ENCODE results near the gene PBX2.
A peak's percentile ranks its signal among the peaks of the same experiment; 100 is the strongest.
"Not testable (repeated sequence)": the region's sequence is repeated elsewhere in the genome, so short reads cannot be mapped to it uniquely, and the experiment has no call there.

PBX2 gene

DNA sequence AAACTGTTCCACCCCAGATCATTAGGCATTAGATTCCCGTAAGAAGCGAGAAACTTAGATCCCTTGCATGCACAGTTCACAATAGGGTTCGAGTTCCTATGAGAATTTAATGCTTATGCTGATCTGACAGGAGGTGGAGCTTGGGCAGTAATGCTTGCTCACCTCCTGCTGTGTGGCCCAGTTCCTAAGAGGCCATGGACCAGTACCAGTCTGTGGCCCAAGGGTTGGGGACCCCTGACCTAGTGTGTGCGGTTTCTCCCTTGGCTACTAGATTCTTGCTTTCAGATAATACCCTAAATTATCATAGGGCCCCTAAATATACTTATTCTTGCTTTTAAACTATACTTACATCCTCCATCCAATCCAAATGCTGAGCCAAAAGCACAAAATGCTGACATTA lies 4.4 kb upstream of the PBX2 start:
- Histone ChIP-seq H3K27me3 (ENCODE audit: insufficient read depth, low read length) (no peaks in the 10 kb centered on the region), H2BK120ac (ENCODE audit: insufficient read depth, low read length, poor library complexity) (no peak overlapping the region), H3K18ac (ENCODE audit: low read length) (no peak overlapping the region), H3K4me1 (ENCODE audit: control insufficient read depth in 1 of 2, insufficient read depth in 2 of 2, low read length in 2 of 2) (peaks cover 17 to 21% of the 10 kb centered on the region in 2 experiments), H3K4ac (ENCODE audit: low read depth, low read length) (no peak overlapping the region), H3K9me3 (ENCODE audit: insufficient read depth, low read depth, low read length) (no peaks in the 10 kb centered on the region), H3K9ac (ENCODE audit: low read length) (no peak overlapping the region), H3K79me2 (ENCODE audit: control insufficient read depth, insufficient read depth, low read length, poor library complexity) (peaks cover 9% of the 10 kb centered on the region), H4K12ac (ENCODE audit: low read depth, low read length) (no peak overlapping the region), H4K8ac (ENCODE audit: low read depth, low read length) (no peak overlapping the region), H4K91ac (ENCODE audit: low read depth, low read length) (no peak overlapping the region), H3K79me1 (ENCODE audit: low read length) (peaks cover 27% of the 10 kb centered on the region), H3K4me2 (ENCODE audit: low read length) (no peak overlapping the region), H3K27ac (ENCODE audit: low read depth, low read length) (no peak overlapping the region), H2BK12ac (ENCODE audit: low read length) (no peak overlapping the region), H2BK5ac (ENCODE audit: low read depth, low read length, poor library complexity) (no peak overlapping the region), H3K14ac (ENCODE audit: low read length) (no peak overlapping the region), H3K4me3 (ENCODE audit: low read depth, low read length) (no peak overlapping the region), H3K36me3 (ENCODE audit: control insufficient read depth in 1 of 2, insufficient read depth in 2 of 2, low read length in 2 of 2) (no peaks in the 10 kb centered on the region), H2AFZ (ENCODE audit: insufficient read depth, low read length, poor library complexity) (no peak overlapping the region), H3K23ac (ENCODE audit: low read length) (no peak overlapping the region), H2AK5ac (ENCODE audit: low read length) (no peak overlapping the region)
- no peak for DNase-seq
- no CpG with 5 or more reads among the region's 4 CpGs for WGBS (ENCODE audit: extremely low coverage, insufficient coverage, insufficient read length)

DNA sequence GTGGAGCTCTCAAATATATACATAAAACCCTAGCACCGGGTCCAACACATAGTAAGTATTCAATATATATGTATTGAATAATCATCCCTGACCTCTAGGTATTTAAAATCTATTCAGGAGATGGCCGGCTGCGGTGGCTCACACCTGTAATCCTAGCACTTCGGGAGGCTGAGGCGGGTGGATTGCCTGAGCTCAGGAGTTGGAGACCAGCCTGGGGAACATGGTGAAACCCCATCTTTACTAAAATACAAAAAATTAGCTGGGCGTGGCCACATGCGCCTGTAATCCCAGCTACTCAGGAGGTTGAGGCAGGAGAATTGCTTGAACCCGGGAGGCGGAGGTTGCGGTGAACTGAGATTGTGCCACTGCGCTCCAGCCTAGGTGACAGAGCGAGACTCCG lies 3.1 kb upstream of the PBX2 start:
- H2BK120ac ChIP-seq (ENCODE audit: insufficient read depth, low read length, poor library complexity) = peak overlapping the region; percentile 37
- WGBS (ENCODE audit: extremely low coverage, insufficient coverage, insufficient read length) = no CpG with 5 or more reads among the region's 13 CpGs
- H3K14ac ChIP-seq (ENCODE audit: low read length) = peak overlapping the region; percentile 64
- not testable (repeated sequence) for H2AFZ ChIP-seq (ENCODE audit: insufficient read depth, low read length, poor library complexity); H3K4ac ChIP-seq (ENCODE audit: low read depth, low read length); H2BK12ac ChIP-seq (ENCODE audit: low read length); H2BK5ac ChIP-seq (ENCODE audit: low read depth, low read length, poor library complexity); H3K18ac ChIP-seq (ENCODE audit: low read length); H3K27ac ChIP-seq (ENCODE audit: low read depth, low read length); H3K4me3 ChIP-seq (ENCODE audit: low read depth, low read length); DNase-seq; H3K23ac ChIP-seq (ENCODE audit: low read length); H3K9me3 ChIP-seq (ENCODE audit: insufficient read depth, low read depth, low read length); H4K8ac ChIP-seq (ENCODE audit: low read depth, low read length); H2AK5ac ChIP-seq (ENCODE audit: low read length); H3K27me3 ChIP-seq (ENCODE audit: insufficient read depth, low read length); H3K36me3 ChIP-seq (ENCODE audit: control insufficient read depth in 1 of 2, insufficient read depth in 2 of 2, low read length in 2 of 2); H3K9ac ChIP-seq (ENCODE audit: low read length)
- peak overlapping the region; percentile 92 for H4K91ac ChIP-seq (ENCODE audit: low read depth, low read length)
- peaks cover 31% of the 10 kb centered on the region for H3K79me1 ChIP-seq (ENCODE audit: low read length)
- peaks cover 16% of the 10 kb centered on the region for H3K79me2 ChIP-seq (ENCODE audit: control insufficient read depth, insufficient read depth, low read length, poor library complexity)
- H4K12ac ChIP-seq (ENCODE audit: low read depth, low read length) = peak overlapping the region; percentile 76
- peak overlapping the region; percentile 55 for H3K4me2 ChIP-seq (ENCODE audit: low read length)
- H3K4me1 ChIP-seq (ENCODE audit: control insufficient read depth in 1 of 2, insufficient read depth in 2 of 2, low read length in 2 of 2) = peaks cover 20 to 29% of the 10 kb centered on the region in 2 experiments

DNA sequence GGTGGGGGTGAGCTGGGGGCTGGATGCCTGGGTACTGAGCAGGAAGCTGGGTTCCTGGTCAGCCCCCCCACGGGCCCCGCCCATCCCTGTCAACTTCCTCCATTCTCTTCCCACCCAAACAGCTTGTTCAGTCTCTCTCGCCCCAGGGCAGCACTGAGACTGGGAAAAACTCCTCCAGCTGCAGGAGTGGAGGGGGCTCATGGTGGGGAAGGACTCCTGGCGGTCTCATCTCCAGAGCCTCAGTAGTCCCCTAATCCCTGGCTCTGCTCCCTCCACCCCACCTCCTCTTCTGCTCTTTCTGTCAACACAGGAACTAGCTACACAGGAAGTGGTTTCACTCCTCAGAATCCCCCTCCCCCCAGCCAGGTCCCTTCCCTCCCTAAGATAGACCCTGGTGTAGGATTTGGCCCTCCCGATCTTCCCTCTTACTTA lies 2.6 kb upstream of the PBX2 start, which contains the start of gene GPSM3:
TSS of gene GPSM3 (minus strand) at position 36 of the 432 bp plus-strand sequence. CDS start 130 bp downstream, outside the sequence.
- peak within 1 kb of the TSS; percentile 77 for H4K8ac ChIP-seq (ENCODE audit: low read depth, low read length)
- no peaks in the 10 kb centered on the region for H3K27me3 ChIP-seq (ENCODE audit: insufficient read depth, low read length)
- no peak within 1 kb of the TSS for H3K9ac ChIP-seq (ENCODE audit: low read length)
- H3K18ac ChIP-seq (ENCODE audit: low read length) = peak within 1 kb of the TSS; percentile 63
- peaks cover 6 to 7% of the 10 kb centered on the region in 2 experiments for H3K36me3 ChIP-seq (ENCODE audit: control insufficient read depth in 1 of 2, insufficient read depth in 2 of 2, low read length in 2 of 2)
- H3K23ac ChIP-seq (ENCODE audit: low read length) = no peak within 1 kb of the TSS
- peak within 1 kb of the TSS; percentile 92 for H4K91ac ChIP-seq (ENCODE audit: low read depth, low read length)
- peak within 1 kb of the TSS; percentile 86 for H2AK5ac ChIP-seq (ENCODE audit: low read length)
- H2BK12ac ChIP-seq (ENCODE audit: low read length) = peak within 1 kb of the TSS; percentile 85
- peak within 1 kb of the TSS; percentile 55 for H3K4me2 ChIP-seq (ENCODE audit: low read length)
- no CpG with 5 or more reads among the region's 5 CpGs for WGBS (ENCODE audit: extremely low coverage, insufficient coverage, insufficient read length)
- H3K14ac ChIP-seq (ENCODE audit: low read length) = peak within 1 kb of the TSS; percentile 80
- H3K27ac ChIP-seq (ENCODE audit: low read depth, low read length) = peak within 1 kb of the TSS; percentile 57
- peak within 1 kb of the TSS; percentile 55 for H2BK120ac ChIP-seq (ENCODE audit: insufficient read depth, low read length, poor library complexity)
- no peaks in the 10 kb centered on the region for H3K9me3 ChIP-seq (ENCODE audit: insufficient read depth, low read depth, low read length)
- H3K4ac ChIP-seq (ENCODE audit: low read depth, low read length) = peak within 1 kb of the TSS; percentile 53
- peak within 1 kb of the TSS; percentile 78 for H4K12ac ChIP-seq (ENCODE audit: low read depth, low read length)
- H3K4me1 ChIP-seq (ENCODE audit: control insufficient read depth in 1 of 2, insufficient read depth in 2 of 2, low read length in 2 of 2) = peaks cover 20 to 29% of the 10 kb centered on the region in 2 experiments
- no peak within 1 kb of the TSS for H3K4me3 ChIP-seq (ENCODE audit: low read depth, low read length)
- H2AFZ ChIP-seq (ENCODE audit: insufficient read depth, low read length, poor library complexity) = no peak within 1 kb of the TSS
- no peak within 1 kb of the TSS for H2BK5ac ChIP-seq (ENCODE audit: low read depth, low read length, poor library complexity)
- DNase-seq = no peak
- peaks cover 16% of the 10 kb centered on the region for H3K79me2 ChIP-seq (ENCODE audit: control insufficient read depth, insufficient read depth, low read length, poor library complexity)
- H3K79me1 ChIP-seq (ENCODE audit: low read length) = peaks cover 31% of the 10 kb centered on the region

DNA sequence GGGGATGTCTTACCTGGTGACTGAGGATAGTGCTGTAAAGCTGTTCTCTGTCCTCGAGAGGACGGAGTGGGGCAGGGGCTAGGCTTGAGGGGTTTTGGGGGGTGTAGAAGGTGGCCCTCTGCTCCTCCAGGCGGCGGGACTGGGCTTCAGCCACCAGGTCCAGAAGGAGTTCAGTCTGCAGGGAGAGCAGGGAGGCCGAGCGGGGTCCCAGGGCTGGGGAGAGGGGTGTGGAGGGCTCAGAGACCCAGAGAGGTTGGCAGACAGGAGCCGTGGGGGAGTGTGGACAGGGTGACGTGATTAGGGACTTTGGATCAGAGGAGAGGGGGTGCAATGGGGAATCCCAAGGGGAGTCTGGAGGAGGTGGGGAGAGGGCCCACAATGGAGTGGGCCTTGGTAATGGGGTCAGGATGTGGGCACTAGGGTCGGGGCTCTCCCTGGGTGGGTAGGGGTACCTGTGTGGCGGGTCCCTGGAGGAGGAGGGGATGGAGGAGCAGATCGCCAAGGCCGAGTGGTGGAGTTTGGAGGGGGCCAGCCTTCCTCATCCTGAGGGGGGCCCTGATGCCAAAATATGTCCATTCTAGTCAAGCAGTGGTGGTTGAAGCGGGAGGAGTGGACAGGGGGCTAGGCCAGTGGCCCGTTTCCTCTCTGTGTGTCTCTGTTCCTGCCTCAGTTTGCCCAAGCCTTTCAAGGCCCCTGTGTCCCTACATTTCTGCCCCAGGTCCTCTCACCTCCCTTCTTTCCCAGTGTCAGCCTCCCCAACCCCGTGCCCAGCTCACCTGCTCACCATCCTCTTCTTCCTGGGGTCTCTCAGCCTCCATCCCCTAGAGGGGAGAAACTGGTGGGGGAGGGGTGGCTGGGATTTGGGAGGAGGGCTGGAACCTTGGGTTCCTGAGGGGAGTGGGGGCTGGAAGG lies 1.9 kb upstream of the PBX2 start:
- Histone ChIP-seq H3K4me2 (ENCODE audit: low read length) (no peak overlapping the region), H3K23ac (ENCODE audit: low read length) (no peak overlapping the region), H3K18ac (ENCODE audit: low read length) (peak overlapping the region; percentile 63), H2AFZ (ENCODE audit: insufficient read depth, low read length, poor library complexity) (no peak overlapping the region), H3K4ac (ENCODE audit: low read depth, low read length) (peak overlapping the region; percentile 53), H3K79me1 (ENCODE audit: low read length) (peaks cover 31% of the 10 kb centered on the region), H3K36me3 (ENCODE audit: control insufficient read depth in 1 of 2, insufficient read depth in 2 of 2, low read length in 2 of 2) (peaks cover 12 to 13% of the 10 kb centered on the region in 2 experiments), H2BK120ac (ENCODE audit: insufficient read depth, low read length, poor library complexity) (peak overlapping the region; percentile 55), H3K27ac (ENCODE audit: low read depth, low read length) (no peak overlapping the region), H4K91ac (ENCODE audit: low read depth, low read length) (peak overlapping the region; percentile 92), H4K12ac (ENCODE audit: low read depth, low read length) (peak overlapping the region; percentile 78), H3K4me3 (ENCODE audit: low read depth, low read length) (no peak overlapping the region), H4K8ac (ENCODE audit: low read depth, low read length) (peak overlapping the region; percentile 77), H3K79me2 (ENCODE audit: control insufficient read depth, insufficient read depth, low read length, poor library complexity) (peaks cover 16% of the 10 kb centered on the region), H3K9me3 (ENCODE audit: insufficient read depth, low read depth, low read length) (no peaks in the 10 kb centered on the region), H3K9ac (ENCODE audit: low read length) (no peak overlapping the region), H3K4me1 (ENCODE audit: control insufficient read depth in 1 of 2, insufficient read depth in 2 of 2, low read length in 2 of 2) (peaks cover 20 to 29% of the 10 kb centered on the region in 2 experiments), H2AK5ac (ENCODE audit: low read length) (peak overlapping the region; percentile 86), H3K14ac (ENCODE audit: low read length) (peak overlapping the region; percentile 80), H2BK5ac (ENCODE audit: low read depth, low read length, poor library complexity) (no peak overlapping the region), H3K27me3 (ENCODE audit: insufficient read depth, low read length) (no peaks in the 10 kb centered on the region), H2BK12ac (ENCODE audit: low read length) (peak overlapping the region; percentile 85)
- no CpG with 5 or more reads among the region's 15 CpGs for WGBS (ENCODE audit: extremely low coverage, insufficient coverage, insufficient read length)
- DNase-seq = no peak

All from trophoblast cell (in vitro differentiated cells and primary cell).